ENCODE data around the gene TCF3.

TCF3 gene

GRCh38 chr19:1590641-1591397, 61.6 kb downstream of the TCF3 start:
- H3K27ac ChIP-seq (ENCODE audit: low read depth, low read length): no peak overlapping the region
- no peak overlapping the region for H3K9ac ChIP-seq (ENCODE audit: low read length)
- H3K4me3 ChIP-seq (ENCODE audit: low read length): peak overlapping the region; percentile 94
- H3K27me3 ChIP-seq (ENCODE audit: control insufficient read depth, insufficient read depth, low read length): no peaks in the 10 kb centered on the region
- H3K36me3 ChIP-seq (ENCODE audit: control insufficient read depth, insufficient read depth, low read length): no peaks in the 10 kb centered on the region
- H3K4me1 ChIP-seq (ENCODE audit: control insufficient read depth, insufficient read depth, low read length): peaks cover 9% of the 10 kb centered on the region

GRCh38 chr19:1587872-1588271, 64.5 kb downstream of the TCF3 start:
- Histone ChIP-seq H3K27ac (ENCODE audit: low read depth, low read length) (no peak overlapping the region), H3K4me3 (ENCODE audit: low read length) (no peak overlapping the region), H3K4me1 (ENCODE audit: control insufficient read depth, insufficient read depth, low read length) (peaks cover 9% of the 10 kb centered on the region), H3K27me3 (ENCODE audit: control insufficient read depth, insufficient read depth, low read length) (no peaks in the 10 kb centered on the region), H3K36me3 (ENCODE audit: control insufficient read depth, insufficient read depth, low read length) (peaks cover 4% of the 10 kb centered on the region), H3K9ac (ENCODE audit: low read length) (no peak overlapping the region)

- no peak overlapping the region for H3K4me3 ChIP-seq (ENCODE audit: low read length)
- no peak overlapping the region for H3K9ac ChIP-seq (ENCODE audit: low read length)
- no peaks in the 10 kb centered on the region for H3K27me3 ChIP-seq (ENCODE audit: control insufficient read depth, insufficient read depth, low read length)
- no peak overlapping the region for H3K27ac ChIP-seq (ENCODE audit: low read depth, low read length)
- H3K36me3 ChIP-seq (ENCODE audit: control insufficient read depth, insufficient read depth, low read length): peaks cover 16% of the 10 kb centered on the region
- no peaks in the 10 kb centered on the region for H3K4me1 ChIP-seq (ENCODE audit: control insufficient read depth, insufficient read depth, low read length)
These were observed 67.2 kb downstream of the TCF3 start for GRCh38 chr19:1585243-1585580.

- H3K27ac ChIP-seq (ENCODE audit: low read depth, low read length): no peak overlapping the region
- H3K9ac ChIP-seq (ENCODE audit: low read length): no peak overlapping the region
- no peaks in the 10 kb centered on the region for H3K4me1 ChIP-seq (ENCODE audit: control insufficient read depth, insufficient read depth, low read length)
- H3K36me3 ChIP-seq (ENCODE audit: control insufficient read depth, insufficient read depth, low read length): peaks cover 16% of the 10 kb centered on the region
- H3K4me3 ChIP-seq (ENCODE audit: low read length): no peak overlapping the region
- H3K27me3 ChIP-seq (ENCODE audit: control insufficient read depth, insufficient read depth, low read length): no peaks in the 10 kb centered on the region
These were observed 67.7 kb downstream of the TCF3 start for GRCh38 chr19:1584500-1585242.

- Histone ChIP-seq H3K27ac (ENCODE audit: low read depth, low read length) (no peak overlapping the region), H3K4me3 (ENCODE audit: low read length) (no peak overlapping the region), H3K36me3 (ENCODE audit: control insufficient read depth, insufficient read depth, low read length) (peaks cover 20% of the 10 kb centered on the region), H3K4me1 (ENCODE audit: control insufficient read depth, insufficient read depth, low read length) (no peaks in the 10 kb centered on the region), H3K27me3 (ENCODE audit: control insufficient read depth, insufficient read depth, low read length) (no peaks in the 10 kb centered on the region), H3K9ac (ENCODE audit: low read length) (no peak overlapping the region)
These were observed 70.2 kb downstream of the TCF3 start for GRCh38 chr19:1582201-1582600.

- H3K27ac ChIP-seq (ENCODE audit: low read depth, low read length): no peak overlapping the region
- H3K4me3 ChIP-seq (ENCODE audit: low read length): no peak overlapping the region
- H3K27me3 ChIP-seq (ENCODE audit: control insufficient read depth, insufficient read depth, low read length): no peaks in the 10 kb centered on the region
- no peak overlapping the region for H3K9ac ChIP-seq (ENCODE audit: low read length)
- H3K36me3 ChIP-seq (ENCODE audit: control insufficient read depth, insufficient read depth, low read length): peaks cover 24% of the 10 kb centered on the region
- H3K4me1 ChIP-seq (ENCODE audit: control insufficient read depth, insufficient read depth, low read length): no peaks in the 10 kb centered on the region
These were observed 71.5 kb downstream of the TCF3 start for GRCh38 chr19:1580957-1581356.

GRCh38 chr19:1580382-1580781, 72.0 kb downstream of the TCF3 start:
- no peak overlapping the region for H3K4me3 ChIP-seq (ENCODE audit: low read length)
- no peak overlapping the region for H3K27ac ChIP-seq (ENCODE audit: low read depth, low read length)
- no peak overlapping the region for H3K9ac ChIP-seq (ENCODE audit: low read length)
- H3K36me3 ChIP-seq (ENCODE audit: control insufficient read depth, insufficient read depth, low read length): peaks cover 24% of the 10 kb centered on the region
- no peaks in the 10 kb centered on the region for H3K4me1 ChIP-seq (ENCODE audit: control insufficient read depth, insufficient read depth, low read length)
- no peaks in the 10 kb centered on the region for H3K27me3 ChIP-seq (ENCODE audit: control insufficient read depth, insufficient read depth, low read length)

- Histone ChIP-seq H3K36me3 (ENCODE audit: control insufficient read depth, insufficient read depth, low read length) (peaks cover 22% of the 10 kb centered on the region), H3K4me1 (ENCODE audit: control insufficient read depth, insufficient read depth, low read length) (no peaks in the 10 kb centered on the region), H3K27me3 (ENCODE audit: control insufficient read depth, insufficient read depth, low read length) (no peaks in the 10 kb centered on the region), H3K27ac (ENCODE audit: low read depth, low read length) (no peak overlapping the region), H3K9ac (ENCODE audit: low read length) (no peak overlapping the region), H3K4me3 (ENCODE audit: low read length) (no peak overlapping the region)
These were observed 73.2 kb downstream of the TCF3 start for GRCh38 chr19:1579222-1579621.

GRCh38 chr19:1577929-1578618, 74.3 kb downstream of the TCF3 start:
- Histone ChIP-seq H3K9ac (ENCODE audit: low read length) (no peak overlapping the region), H3K27me3 (ENCODE audit: control insufficient read depth, insufficient read depth, low read length) (no peaks in the 10 kb centered on the region), H3K4me3 (ENCODE audit: low read length) (no peak overlapping the region)

GRCh38 chr19:1577090-1577928, 75.1 kb downstream of the TCF3 start:
- Histone ChIP-seq H3K27ac (ENCODE audit: low read depth, low read length) (no peak overlapping the region), H3K9ac (ENCODE audit: low read length) (no peak overlapping the region), H3K36me3 (ENCODE audit: control insufficient read depth, insufficient read depth, low read length) (peaks cover 20% of the 10 kb centered on the region), H3K27me3 (ENCODE audit: control insufficient read depth, insufficient read depth, low read length) (no peaks in the 10 kb centered on the region), H3K4me1 (ENCODE audit: control insufficient read depth, insufficient read depth, low read length) (no peaks in the 10 kb centered on the region), H3K4me3 (ENCODE audit: low read length) (no peak overlapping the region)

More at GRCh38 chr19:1577929-1578618, 74.3 kb downstream of the TCF3 start:
- H3K4me1 ChIP-seq (ENCODE audit: control insufficient read depth, insufficient read depth, low read length): no peaks in the 10 kb centered on the region
- peaks cover 20% of the 10 kb centered on the region for H3K36me3 ChIP-seq (ENCODE audit: control insufficient read depth, insufficient read depth, low read length)
- no peak overlapping the region for H3K27ac ChIP-seq (ENCODE audit: low read depth, low read length)

- H3K4me1 ChIP-seq (ENCODE audit: control insufficient read depth, insufficient read depth, low read length): no peaks in the 10 kb centered on the region
- H3K36me3 ChIP-seq (ENCODE audit: control insufficient read depth, insufficient read depth, low read length): peaks cover 18% of the 10 kb centered on the region
- H3K9ac ChIP-seq (ENCODE audit: low read length): no peak overlapping the region
- H3K27me3 ChIP-seq (ENCODE audit: control insufficient read depth, insufficient read depth, low read length): no peaks in the 10 kb centered on the region
- H3K4me3 ChIP-seq (ENCODE audit: low read length): no peak overlapping the region
- no peak overlapping the region for H3K27ac ChIP-seq (ENCODE audit: low read depth, low read length)
These were observed 75.9 kb downstream of the TCF3 start for GRCh38 chr19:1576242-1577089.
